GM13977 (cell line): Measurements from ENCODE around the gene MKLN1.

Experiments
- DNase-seq: peaks from one replicate; pipeline ENCODE4 v3.0.0; 2012; ENCODE audit warnings: low spot score
- in situ Hi-C: fragments of 300-500 bp; cut with MboI; formaldehyde crosslinking; loops from one replicate; pipeline ENCODE4 v1.12.0; 2022; ENCODE audit warnings: low sequenced_read_pairs, low pct_unique_long_range_greater_than_20kb, mixed read lengths, inconsistent platforms; ENCODE audit not compliant: unreplicated experiment
- TF ChIP-seq, protein P1 (sequence below): IDR thresholded peaks from 2 replicates; pipeline ENCODE4 v1.5.1; 2012; ENCODE audit warnings: mild to moderate bottlenecking, control low read depth; ENCODE audit not compliant: insufficient read depth; ENCODE audit errors: extremely low read depth, missing control alignments

Gene MKLN1

DNA sequence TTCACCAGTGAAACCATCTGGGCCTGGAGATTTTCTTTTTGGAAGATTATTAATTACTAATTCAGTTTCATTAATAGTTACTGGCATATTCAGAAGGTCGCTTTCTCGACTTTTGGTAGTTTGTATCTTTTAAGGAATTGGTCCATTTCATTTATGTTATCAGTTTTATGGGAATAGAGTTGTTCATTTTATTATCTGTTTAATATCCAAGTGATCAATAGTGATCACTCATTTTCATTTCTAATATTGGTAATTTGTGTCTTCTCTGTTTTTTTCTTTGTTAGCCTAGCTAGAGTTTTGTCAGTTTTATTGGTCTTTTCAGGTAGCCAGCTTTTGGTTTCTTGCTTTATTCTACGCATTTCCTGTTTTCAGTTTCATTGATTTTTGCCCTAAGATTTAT is 31.0 kb downstream of the MKLN1 start:
- TF ChIP-seq, protein P1, sequence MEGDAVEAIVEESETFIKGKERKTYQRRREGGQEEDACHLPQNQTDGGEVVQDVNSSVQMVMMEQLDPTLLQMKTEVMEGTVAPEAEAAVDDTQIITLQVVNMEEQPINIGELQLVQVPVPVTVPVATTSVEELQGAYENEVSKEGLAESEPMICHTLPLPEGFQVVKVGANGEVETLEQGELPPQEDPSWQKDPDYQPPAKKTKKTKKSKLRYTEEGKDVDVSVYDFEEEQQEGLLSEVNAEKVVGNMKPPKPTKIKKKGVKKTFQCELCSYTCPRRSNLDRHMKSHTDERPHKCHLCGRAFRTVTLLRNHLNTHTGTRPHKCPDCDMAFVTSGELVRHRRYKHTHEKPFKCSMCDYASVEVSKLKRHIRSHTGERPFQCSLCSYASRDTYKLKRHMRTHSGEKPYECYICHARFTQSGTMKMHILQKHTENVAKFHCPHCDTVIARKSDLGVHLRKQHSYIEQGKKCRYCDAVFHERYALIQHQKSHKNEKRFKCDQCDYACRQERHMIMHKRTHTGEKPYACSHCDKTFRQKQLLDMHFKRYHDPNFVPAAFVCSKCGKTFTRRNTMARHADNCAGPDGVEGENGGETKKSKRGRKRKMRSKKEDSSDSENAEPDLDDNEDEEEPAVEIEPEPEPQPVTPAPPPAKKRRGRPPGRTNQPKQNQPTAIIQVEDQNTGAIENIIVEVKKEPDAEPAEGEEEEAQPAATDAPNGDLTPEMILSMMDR: no peak
- in situ Hi-C loops: no loop called here
- DNase-seq: no peak

DNA sequence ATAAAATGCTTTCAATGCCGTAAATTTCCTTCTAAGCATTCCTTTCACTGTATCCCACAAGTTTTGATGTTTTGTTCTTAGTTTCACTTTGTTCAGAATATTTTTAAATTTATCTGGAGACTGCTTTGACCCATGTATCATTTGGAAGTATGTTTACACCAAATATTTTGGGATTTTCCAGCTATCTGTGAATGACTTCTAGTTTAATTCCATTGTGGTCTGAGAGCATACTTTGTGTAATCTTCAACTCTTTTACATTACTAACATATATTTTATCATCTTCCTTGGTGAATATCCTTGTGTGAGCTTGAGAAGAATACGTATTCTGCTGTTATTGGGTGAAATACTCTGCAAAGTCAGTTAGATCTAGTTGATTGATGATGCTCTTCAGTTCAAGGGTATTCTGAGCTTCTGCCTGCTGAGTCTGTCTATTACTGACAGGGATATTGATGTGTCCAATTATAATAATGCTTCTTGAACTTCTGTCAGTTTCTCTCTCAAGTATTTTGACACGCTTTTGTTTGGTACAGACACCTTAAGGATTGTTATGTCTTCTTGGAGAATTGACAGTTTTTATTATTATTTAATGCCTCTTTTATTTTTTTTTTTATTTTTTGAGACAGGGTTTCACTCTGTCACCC is 31.6 kb downstream of the MKLN1 start:
- in situ Hi-C loops: no loop called here
- no peak for DNase-seq
- TF ChIP-seq, protein P1: no peak

DNA sequence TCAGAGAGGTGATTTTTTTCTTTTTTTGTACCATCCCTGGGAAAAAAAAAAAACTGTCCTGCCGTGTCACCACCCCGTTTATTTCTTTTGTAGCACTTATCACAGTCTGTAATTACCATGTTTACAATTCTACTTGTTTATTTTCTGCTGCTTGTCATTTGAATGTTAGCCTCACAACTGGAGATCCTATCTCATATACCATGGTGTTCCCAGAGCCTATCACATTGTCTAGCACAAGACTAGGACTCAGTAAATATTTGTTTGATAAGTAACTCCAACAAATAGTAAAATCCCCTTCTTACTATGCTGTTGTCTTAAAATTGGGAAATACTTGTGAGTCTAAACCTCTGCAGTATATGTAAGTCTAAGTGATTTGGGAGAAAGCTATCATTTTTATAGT is 36.0 kb downstream of the MKLN1 start:
- DNase-seq: no peak
- in situ Hi-C loops: no loop called here
- TF ChIP-seq, protein P1: no peak

DNA sequence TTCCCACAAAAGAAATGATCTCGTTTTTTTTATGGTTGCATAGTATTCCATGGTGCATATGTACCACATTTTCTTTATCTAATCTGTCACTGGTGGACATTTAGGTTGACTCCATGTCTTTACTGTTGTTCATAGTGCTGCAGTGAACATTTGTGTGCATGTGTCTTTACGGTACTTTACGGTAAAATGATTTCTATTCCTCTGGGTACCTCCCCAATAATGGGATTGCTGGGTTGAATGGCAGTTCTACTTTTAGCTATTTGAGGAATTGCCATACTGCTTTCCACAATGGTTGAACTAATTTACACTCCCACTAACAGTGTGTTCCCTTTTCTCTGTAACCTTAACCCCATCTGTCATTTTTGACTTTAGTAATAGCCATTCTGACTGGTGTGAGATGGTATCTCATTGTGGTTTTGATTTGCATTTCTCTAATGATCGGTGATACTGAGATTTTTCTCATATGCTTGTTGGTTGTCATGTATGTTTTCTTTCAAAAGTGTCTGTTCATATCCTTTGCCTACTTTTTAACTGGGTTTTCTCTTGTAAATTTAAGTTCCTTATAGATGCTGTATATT is 37.2 kb downstream of the MKLN1 start:
- no peak for DNase-seq
- TF ChIP-seq, protein P1: no peak
- in situ Hi-C loops: no loop called here

DNA sequence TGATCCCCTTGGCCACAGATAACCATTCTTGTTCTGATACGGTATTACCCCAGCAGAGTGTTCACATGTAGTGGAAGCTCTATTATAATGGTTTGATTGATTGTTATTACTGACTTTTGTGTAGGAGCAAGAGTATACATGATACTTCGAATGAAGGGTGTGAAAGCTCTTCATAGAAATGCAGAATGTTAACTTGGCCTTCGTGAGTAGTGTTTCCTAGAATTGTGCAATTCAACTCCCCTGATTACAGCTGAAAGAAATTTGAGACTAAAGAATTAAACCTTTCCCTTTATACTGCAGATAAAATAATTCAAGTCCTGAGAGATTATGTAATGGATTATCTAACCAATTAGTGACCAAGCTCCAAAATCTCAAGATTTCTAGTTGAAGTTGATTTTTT is 38.2 kb downstream of the MKLN1 start:
- in situ Hi-C loops: no loop called here
- no peak for DNase-seq
- TF ChIP-seq, protein P1: no peak

DNA sequence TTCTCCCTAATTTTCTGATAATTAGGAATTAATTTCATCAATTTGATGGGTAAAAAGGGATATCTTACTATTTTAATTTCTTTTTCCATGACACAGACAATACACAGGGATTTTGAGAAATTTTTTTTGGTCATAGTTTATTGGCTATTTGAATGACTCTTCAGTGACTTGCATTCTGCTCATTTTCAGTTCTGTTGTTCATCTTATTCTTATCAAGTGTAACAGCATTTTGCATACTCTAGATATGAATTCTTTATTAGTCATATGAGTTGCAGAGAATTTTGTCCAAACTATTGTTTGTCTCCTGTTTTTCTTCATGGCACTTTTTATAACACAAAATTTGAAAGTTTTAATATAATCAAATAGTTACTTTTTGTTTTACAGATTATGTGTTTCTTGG is 41.7 kb downstream of the MKLN1 start:
- TF ChIP-seq, protein P1: no peak
- no peak for DNase-seq
- in situ Hi-C loops: no loop called here
